Natural killer cell treated with Interleukin-12 subunit alpha and Interleukin-12 subunit beta and Interleukin-15 and Interleukin-18, amount 100 ng/mL, for 72 hours (primary cell): ENCODE measurements around the gene DEFB132. TPM values are rescaled to one million over a fixed set of nuclear protein-coding genes. Genes with fewer than 3 reads are reported as not detected.
"Not testable (repeated sequence)": the region's sequence is repeated elsewhere in the genome, so short reads cannot be mapped to it uniquely, and the experiment has no call there.

Experiments used
- ATAC-seq, 2 donors: fragments of 150-1000 bp; cut with Tn5 transposase in 1 of 2; sonication (Bioruptor Pico), chemical (Tn5 transposase) in 1 of 2; 2 replicates each; pipeline ENCODE4 v1.10.0; 2021
- DNase-seq: peaks from one replicate; pipeline ENCODE4 v3.0.0; 2022; ENCODE audit warnings: low spot score
- H3K27ac Mint-ChIP-seq, 2 donors: 1 replicate in 1 of 2; 2 replicates in 1 of 2; pipeline ENCODE4 v1.8.0; 2022; ENCODE audit warnings: mixed read lengths in 2 of 2, mild to moderate bottlenecking in 1 of 2, moderate library complexity in 1 of 2
- H3K27me3 Mint-ChIP-seq, 2 donors: 1 replicate in 1 of 2; 2 replicates in 1 of 2; pipeline ENCODE4 v1.8.0; 2022; ENCODE audit warnings: mixed read lengths in 2 of 2
- H3K36me3 Mint-ChIP-seq: one replicate; pipeline ENCODE4 v1.8.0; 2022; ENCODE audit warnings: mixed read lengths
- H3K4me1 Mint-ChIP-seq, 2 donors: 1 replicate in 1 of 2; 2 replicates in 1 of 2; pipeline ENCODE4 v1.8.0; 2022; ENCODE audit warnings: low read depth in 2 of 2, mixed read lengths in 2 of 2, mild to moderate bottlenecking in 1 of 2
- H3K4me3 Mint-ChIP-seq: one replicate; pipeline ENCODE4 v1.8.0; 2022; ENCODE audit warnings: mixed read lengths
- H3K9me3 Mint-ChIP-seq: 2 replicates; pipeline ENCODE4 v1.8.0; 2022; ENCODE audit warnings: mixed read lengths
- total RNA-seq, 2 donors: library from RNA; stranded (reverse); gene quantifications; one replicate each; pipeline ENCODE4 v1.2.3, GENCODE V29; 2022

The DEFB132 gene, protein sequence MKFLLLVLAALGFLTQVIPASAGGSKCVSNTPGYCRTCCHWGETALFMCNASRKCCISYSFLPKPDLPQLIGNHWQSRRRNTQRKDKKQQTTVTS
- not detected for total RNA-seq

DNA sequence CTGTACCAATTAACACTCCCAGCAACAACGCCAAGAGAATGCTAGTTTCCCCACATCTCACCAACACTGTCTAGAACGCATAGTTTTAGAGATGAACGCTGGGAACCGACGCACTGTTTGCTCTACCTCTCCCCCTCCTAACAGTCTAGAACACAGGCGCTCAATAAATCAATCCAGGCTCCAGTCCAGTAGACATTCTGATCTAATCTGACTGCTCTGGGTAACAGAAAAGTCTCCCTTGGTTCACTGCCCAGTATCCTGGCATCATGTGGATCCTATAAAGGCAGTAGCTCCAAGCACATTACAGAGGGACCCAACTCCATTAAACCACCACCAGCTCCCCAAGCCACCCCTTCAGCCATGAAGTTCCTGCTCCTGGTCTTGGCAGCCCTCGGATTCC, at the start of gene DEFB132:
Gene DEFB132, plus strand, starts transcription at position 306 of the 400 bp plus-strand sequence. Its CDS starts 55 bp downstream, at position 361.
- Mint-ChIP-seq H3K27ac (no peak within 1 kb of the TSS), H3K27me3 (peaks cover 17 to 27% of the 10 kb centered on the region in 2 donors), H3K4me1 (peaks cover 0 to 3% of the 10 kb centered on the region in 2 donors), H3K36me3 (no peaks in the 10 kb centered on the region), H3K9me3 (no peaks in the 10 kb centered on the region), H3K4me3 (no peak within 1 kb of the TSS)
- DNase-seq: no peak
- no peak for ATAC-seq

DNA sequence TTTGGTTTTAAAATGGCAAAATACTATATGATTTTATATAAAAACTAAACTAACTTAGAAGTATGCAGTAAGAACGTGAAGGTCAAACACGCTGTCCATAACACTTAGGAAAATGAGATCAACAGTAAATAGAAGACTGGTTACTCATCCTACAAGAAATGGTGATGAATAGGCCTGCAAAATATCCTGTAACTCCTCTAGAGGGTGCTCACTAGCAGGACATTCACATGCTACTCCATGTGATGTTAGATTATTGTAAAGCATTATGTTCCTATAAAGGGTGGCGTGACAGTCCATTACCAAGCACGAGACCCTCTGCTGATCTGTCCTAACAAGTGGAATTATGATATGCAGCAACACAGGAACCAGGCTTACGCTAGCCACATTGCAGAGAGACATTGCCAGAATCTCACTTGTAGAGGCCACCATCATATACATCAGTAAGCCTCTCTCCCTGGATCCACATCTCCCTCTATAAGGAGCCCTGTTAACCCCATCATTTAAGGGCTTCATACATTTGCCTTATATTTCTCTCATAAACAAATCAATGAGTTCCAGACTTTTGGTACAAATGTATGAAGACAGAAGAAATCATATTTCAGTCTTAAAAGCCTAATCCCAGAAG, 48.5 kb upstream of the DEFB132 start:
- Mint-ChIP-seq H3K4me3 (no peak overlapping the region), H3K9me3 (no peaks in the 10 kb centered on the region), H3K36me3 (no peaks in the 10 kb centered on the region), H3K27ac (no peak overlapping the region), H3K27me3 (peaks cover 11 to 22% of the 10 kb centered on the region in 2 donors), H3K4me1 (no peaks in the 10 kb centered on the region)
- DNase-seq (no peak), ATAC-seq (peak; percentile 48 to 63)

- no peaks in the 10 kb centered on the region for H3K9me3 Mint-ChIP-seq
- ATAC-seq (no peak), DNase-seq (no peak)
- no peaks in the 10 kb centered on the region for H3K4me1 Mint-ChIP-seq
- no peak overlapping the region for H3K27ac Mint-ChIP-seq
- no peaks in the 10 kb centered on the region for H3K36me3 Mint-ChIP-seq
- peaks cover 8 to 9% of the 10 kb centered on the region in 2 donors for H3K27me3 Mint-ChIP-seq
- no peak overlapping the region for H3K4me3 Mint-ChIP-seq
These were observed 46.6 kb upstream of the DEFB132 start for GRCh38 chr20:210809-211502.

DNA sequence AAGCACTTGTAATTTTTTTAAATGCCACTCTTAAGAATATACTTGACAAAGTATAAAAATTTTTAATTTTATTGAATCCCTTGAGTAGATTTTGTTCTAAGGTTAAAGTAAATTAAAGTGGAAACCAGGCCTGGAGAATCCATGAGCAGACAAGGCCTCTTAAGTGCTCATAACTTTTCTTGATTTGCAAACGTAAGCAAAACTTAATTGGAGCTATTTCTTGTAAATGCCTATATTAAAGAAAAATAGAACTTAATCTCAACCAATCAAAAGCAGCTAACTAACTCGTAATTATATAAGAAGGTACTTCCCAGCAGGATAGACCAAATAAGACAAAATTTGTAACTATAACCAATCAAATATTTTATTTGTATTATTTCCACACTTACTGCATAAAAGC, 43.1 kb upstream of the DEFB132 start:
- ATAC-seq: no peak
- H3K27me3 Mint-ChIP-seq: peaks cover 17 to 31% of the 10 kb centered on the region in 2 donors
- no peaks in the 10 kb centered on the region for H3K36me3 Mint-ChIP-seq
- no peak overlapping the region for H3K27ac Mint-ChIP-seq
- no peak overlapping the region for H3K4me3 Mint-ChIP-seq
- H3K4me1 Mint-ChIP-seq: no peaks in the 10 kb centered on the region
- no peak for DNase-seq
- no peaks in the 10 kb centered on the region for H3K9me3 Mint-ChIP-seq

GRCh38 chr20:215796-216195, 41.7 kb upstream of the DEFB132 start:
- no peaks in the 10 kb centered on the region for H3K36me3 Mint-ChIP-seq
- ATAC-seq: no peak

DNA sequence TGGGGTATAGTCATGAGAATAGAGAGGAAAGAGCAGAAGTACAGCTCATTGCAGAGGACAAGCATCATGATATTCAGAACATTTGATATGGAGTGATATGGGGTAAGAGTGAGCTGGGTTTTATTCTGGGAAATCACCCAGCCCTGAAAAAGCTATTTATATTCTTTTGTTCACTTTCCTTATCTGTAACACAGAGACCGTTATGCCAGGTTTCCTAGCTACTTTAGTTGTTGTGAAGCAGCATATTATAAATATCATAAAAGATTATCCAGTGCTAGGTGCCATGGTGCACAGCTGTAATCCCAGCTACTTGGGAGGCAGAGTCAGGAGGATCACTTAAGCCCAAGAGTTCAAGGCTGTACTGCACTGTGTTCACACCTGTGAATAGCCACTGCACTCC, 40.3 kb upstream of the DEFB132 start:
- Mint-ChIP-seq H3K4me1 (no peaks in the 10 kb centered on the region), H3K27ac (no peak overlapping the region), H3K9me3 (no peaks in the 10 kb centered on the region), H3K4me3 (no peak overlapping the region), H3K27me3 (peaks cover 29 to 51% of the 10 kb centered on the region in 2 donors), H3K36me3 (no peaks in the 10 kb centered on the region)
- DNase-seq (no peak), ATAC-seq (no peak)

More at GRCh38 chr20:215796-216195, 41.7 kb upstream of the DEFB132 start:
- H3K4me1 Mint-ChIP-seq: no peaks in the 10 kb centered on the region
- DNase-seq: no peak
- no peak overlapping the region for H3K27ac Mint-ChIP-seq
- no peak overlapping the region for H3K4me3 Mint-ChIP-seq
- H3K27me3 Mint-ChIP-seq: peaks cover 29 to 45% of the 10 kb centered on the region in 2 donors
- H3K9me3 Mint-ChIP-seq: no peaks in the 10 kb centered on the region

DNA sequence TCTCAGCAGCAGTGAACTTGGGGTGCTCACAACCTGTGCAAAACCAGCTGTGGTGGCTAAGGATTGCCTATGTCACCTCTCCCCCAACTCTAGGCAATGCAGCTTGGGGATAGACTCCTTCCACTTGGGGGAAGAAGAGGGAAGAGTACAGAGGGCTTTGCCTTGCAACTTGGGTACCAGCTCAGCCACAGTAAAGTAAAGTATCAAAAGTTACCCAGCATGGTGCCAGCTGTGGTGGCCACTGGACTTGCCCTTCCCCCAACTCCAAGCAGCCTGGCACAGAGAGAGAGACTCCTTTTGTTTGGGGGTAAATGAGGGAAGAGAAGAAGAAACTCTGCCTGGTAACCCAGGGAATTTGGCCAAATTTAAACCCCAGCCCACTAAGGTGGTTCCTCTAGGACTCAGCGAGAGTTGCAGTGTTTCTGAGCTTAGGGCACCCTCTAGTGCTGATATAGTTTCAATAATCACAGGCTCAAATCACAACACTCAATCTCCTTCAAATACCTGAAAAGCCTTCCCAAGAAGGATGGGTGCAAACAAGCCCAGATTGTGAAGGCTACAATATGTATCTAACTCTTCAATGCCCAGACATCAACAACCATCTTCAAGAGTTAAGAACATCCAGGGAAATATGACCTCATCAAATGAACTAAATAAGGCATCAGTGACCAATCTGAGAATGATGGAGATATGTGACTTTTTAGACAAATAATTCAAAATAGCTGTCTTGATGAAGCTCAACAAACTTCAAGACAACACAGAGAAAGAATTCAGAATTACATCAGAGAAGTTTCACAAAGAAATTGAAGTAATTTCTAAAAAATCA, 38.0 kb upstream of the DEFB132 start:
- H3K9me3 Mint-ChIP-seq: no peaks in the 10 kb centered on the region
- no peak for ATAC-seq
- DNase-seq: no peak
- no peaks in the 10 kb centered on the region for H3K4me1 Mint-ChIP-seq
- H3K4me3 Mint-ChIP-seq: no peak overlapping the region
- H3K36me3 Mint-ChIP-seq: no peaks in the 10 kb centered on the region
- H3K27ac Mint-ChIP-seq: no peak overlapping the region
- peaks cover 36 to 61% of the 10 kb centered on the region in 2 donors for H3K27me3 Mint-ChIP-seq

DNA sequence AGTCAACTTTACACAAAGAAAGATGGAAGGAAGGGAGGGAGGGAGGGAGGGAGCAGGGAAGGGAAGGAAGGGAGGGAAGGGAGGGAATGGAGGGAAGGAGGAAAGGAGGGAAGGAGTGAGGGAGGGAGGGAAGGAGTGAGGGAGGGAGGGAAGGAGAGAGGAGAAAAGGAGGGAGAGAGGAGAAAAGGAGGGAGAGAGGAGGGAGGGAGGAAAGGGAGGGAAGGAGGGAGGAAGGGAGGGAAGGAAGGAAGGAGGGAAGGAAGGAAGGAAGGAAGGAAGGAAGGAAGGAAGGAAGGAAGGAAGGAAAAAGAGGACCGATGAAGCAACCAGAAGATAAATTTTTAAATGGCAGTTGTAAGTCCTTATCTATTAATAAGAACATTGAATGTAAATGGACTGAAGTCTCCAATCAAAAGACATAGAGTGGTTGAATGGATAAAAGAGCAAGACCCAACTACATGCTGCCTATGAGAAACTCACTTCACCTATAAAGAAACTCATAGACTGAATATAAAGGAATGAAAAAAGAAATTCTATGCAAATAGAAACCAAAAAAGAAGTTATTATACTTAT, 36.2 kb upstream of the DEFB132 start:
- no peak overlapping the region for H3K27ac Mint-ChIP-seq
- no peaks in the 10 kb centered on the region for H3K4me1 Mint-ChIP-seq
- DNase-seq (no peak), ATAC-seq (no peak)
- no peaks in the 10 kb centered on the region for H3K36me3 Mint-ChIP-seq
- no peak overlapping the region for H3K4me3 Mint-ChIP-seq
- H3K27me3 Mint-ChIP-seq: peaks cover 39 to 67% of the 10 kb centered on the region in 2 donors
- no peaks in the 10 kb centered on the region for H3K9me3 Mint-ChIP-seq

GRCh38 chr20:225879-226278, 31.6 kb upstream of the DEFB132 start:
- H3K36me3 Mint-ChIP-seq, H3K4me3 Mint-ChIP-seq, DNase-seq, H3K9me3 Mint-ChIP-seq, ATAC-seq, H3K4me1 Mint-ChIP-seq, H3K27ac Mint-ChIP-seq: not testable (repeated sequence)
- H3K27me3 Mint-ChIP-seq: peaks cover 23 to 45% of the 10 kb centered on the region in 2 donors

- no peak for ATAC-seq
- H3K27ac Mint-ChIP-seq: no peak within 1 kb of the TSS
These were observed 30.6 kb upstream of the DEFB132 start, which contains the start of gene DEFB129 for GRCh38 chr20:226958-227357. Gene DEFB129 (plus strand): TSS chr20:227258. CDS start chr20:227289, 31 bp downstream.

DNA sequence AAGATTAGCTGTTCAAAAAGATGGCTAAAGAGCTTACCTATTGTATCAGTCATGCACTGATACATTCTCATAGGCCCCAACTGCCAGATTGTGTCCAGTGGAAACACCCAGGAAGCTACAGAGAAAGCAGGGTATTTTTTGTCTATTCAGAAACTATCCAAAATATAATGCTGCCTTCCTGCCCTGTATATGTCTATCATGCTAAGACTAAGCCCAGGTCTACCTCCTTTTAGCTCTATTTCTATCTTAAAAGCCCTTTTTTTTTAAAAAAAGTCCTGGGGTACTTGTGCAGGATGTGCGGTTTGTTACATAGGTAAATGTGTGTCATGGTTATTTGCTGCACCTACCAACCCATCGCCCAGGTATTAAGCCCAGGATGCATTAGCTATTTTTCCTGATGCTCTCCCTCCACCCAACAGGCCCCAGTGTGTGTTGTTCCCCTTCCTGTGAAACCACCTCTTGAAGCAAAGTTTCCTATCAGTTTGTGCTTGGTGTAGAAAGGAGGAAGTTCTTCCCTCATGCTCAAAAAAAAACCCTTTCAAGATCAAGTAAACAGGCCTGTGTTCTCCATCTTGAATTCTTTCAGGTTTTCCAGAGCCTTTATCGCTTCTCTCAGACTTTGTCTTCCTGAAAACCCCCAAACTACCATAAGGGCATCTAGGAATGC, 30.0 kb upstream of the DEFB132 start:
- no peaks in the 10 kb centered on the region for H3K4me1 Mint-ChIP-seq
- ATAC-seq (no peak), DNase-seq (no peak)
- no peaks in the 10 kb centered on the region for H3K9me3 Mint-ChIP-seq
- no peak overlapping the region for H3K27ac Mint-ChIP-seq
- H3K27me3 Mint-ChIP-seq: peaks cover 20 to 38% of the 10 kb centered on the region in 2 donors
- H3K36me3 Mint-ChIP-seq: no peaks in the 10 kb centered on the region
- H3K4me3 Mint-ChIP-seq: no peak overlapping the region

More at GRCh38 chr20:226958-227357, 30.6 kb upstream of the DEFB132 start, which contains the start of gene DEFB129:
- H3K4me3 Mint-ChIP-seq: no peak within 1 kb of the TSS
- no peaks in the 10 kb centered on the region for H3K36me3 Mint-ChIP-seq
- peaks cover 21 to 40% of the 10 kb centered on the region in 2 donors for H3K27me3 Mint-ChIP-seq
- DNase-seq: no peak
- no peaks in the 10 kb centered on the region for H3K4me1 Mint-ChIP-seq
- H3K9me3 Mint-ChIP-seq: no peaks in the 10 kb centered on the region

DNA sequence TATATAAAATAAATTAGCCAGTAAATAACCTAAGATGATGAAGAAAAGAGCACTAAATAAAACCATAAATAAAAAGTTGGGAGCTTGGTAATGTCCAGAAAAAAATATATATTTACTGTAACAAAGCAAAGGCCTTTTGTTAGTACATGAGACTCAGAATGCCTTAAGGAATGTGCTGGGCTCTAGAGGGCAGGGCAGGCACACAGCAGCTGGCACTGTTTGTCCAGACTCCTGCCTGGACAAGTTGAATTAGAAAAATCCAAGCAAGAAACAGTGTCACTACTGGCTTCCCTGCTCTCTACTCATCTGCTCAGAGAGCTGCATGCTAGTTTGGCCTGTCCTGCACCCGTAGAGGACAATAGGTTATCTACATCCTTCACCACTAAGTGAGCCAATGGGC, 21.6 kb upstream of the DEFB132 start:
- Mint-ChIP-seq H3K4me3 (no peak overlapping the region), H3K4me1 (peaks cover 5 to 8% of the 10 kb centered on the region in 2 donors), H3K36me3 (no peaks in the 10 kb centered on the region), H3K27ac (no peak overlapping the region), H3K27me3 (peaks cover 5 to 6% of the 10 kb centered on the region in 2 donors), H3K9me3 (no peaks in the 10 kb centered on the region)
- DNase-seq (no peak), ATAC-seq (no peak)

DNA sequence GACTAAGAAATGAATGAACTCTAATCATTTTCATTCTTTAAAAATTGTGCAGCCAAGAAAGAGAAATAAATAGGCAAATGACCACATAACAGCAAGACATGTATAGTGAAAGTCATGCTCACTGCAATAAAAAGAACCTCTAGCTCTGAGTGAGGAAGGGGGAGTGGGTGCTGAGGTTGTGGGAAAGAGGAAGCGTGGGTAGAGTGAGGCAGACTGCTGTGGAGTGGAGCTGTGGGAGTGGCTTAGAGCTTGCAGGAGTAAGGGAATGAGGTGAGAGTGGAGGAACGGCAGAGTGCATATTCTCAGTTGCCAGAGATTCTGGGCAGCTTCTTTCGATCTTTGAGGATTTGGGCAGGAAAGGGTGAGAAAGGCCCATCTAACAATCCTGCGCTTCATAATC, 20.0 kb upstream of the DEFB132 start:
- no peaks in the 10 kb centered on the region for H3K9me3 Mint-ChIP-seq
- no peak for DNase-seq
- H3K27me3 Mint-ChIP-seq: peaks cover 5 to 6% of the 10 kb centered on the region in 2 donors
- peaks cover 5 to 8% of the 10 kb centered on the region in 2 donors for H3K4me1 Mint-ChIP-seq
- no peaks in the 10 kb centered on the region for H3K36me3 Mint-ChIP-seq
- peak; percentile 57 to 69 for ATAC-seq
- peak overlapping the region; percentile 53 to 56 for H3K27ac Mint-ChIP-seq
- peak overlapping the region; percentile 66 for H3K4me3 Mint-ChIP-seq
